ENCODE results near the gene RBBP8NL. TPM values are rescaled to one million over a fixed set of nuclear protein-coding genes. Genes with fewer than 3 reads are reported as not detected.
"Not testable (repeated sequence)": the region's sequence is repeated elsewhere in the genome, so short reads cannot be mapped to it uniquely, and the experiment has no call there.

The RBBP8NL gene
- total RNA-seq, 1 donor from 2014 or later = not detected

GRCh38 chr20:62387933-62388635 is 39.3 kb downstream of the RBBP8NL start:
- no peak for ATAC-seq
- intact Hi-C loops (cut with DNase I) = no loop called here

GRCh38 chr20:62387219-62387913 is 40.0 kb downstream of the RBBP8NL start:
- no peak for ATAC-seq
- DNase-seq (ENCODE audit: low spot score) = no peak
- intact Hi-C loops (cut with DNase I) = no loop called here

More at GRCh38 chr20:62387933-62388635, 39.3 kb downstream of the RBBP8NL start:
- DNase-seq (ENCODE audit: low spot score) = no peak

- intact Hi-C loops (cut with DNase I) = no loop called here
- peak; percentile 96 for ATAC-seq
- DNase-seq (ENCODE audit: low spot score) = peak; percentile 96
Measured at GRCh38 chr20:62386383-62387218, 40.7 kb downstream of the RBBP8NL start, which contains the start of gene RPS21. Gene RPS21, plus strand, starts transcription at chr20:62387103. Its CDS starts 236 bp downstream, at chr20:62387339.

- peak; percentile 82 for DNase-seq (ENCODE audit: low spot score)
- peak; percentile 80 for ATAC-seq
- intact Hi-C loops (cut with DNase I) = loop anchor here (5.0 kb wide), 1 partner anchor 80 kb away; the partner anchor contains the start of gene ADRM1
Measured at GRCh38 chr20:62382306-62383198, 44.8 kb downstream of the RBBP8NL start.

GRCh38 chr20:62381842-62382241 is 45.5 kb downstream of the RBBP8NL start:
- DNase-seq (ENCODE audit: low spot score) (no peak), ATAC-seq (no peak)
- intact Hi-C loops (cut with DNase I) = loop anchor here (5.0 kb wide), 1 partner anchor 80 kb away; the partner anchor contains the start of gene ADRM1

GRCh38 chr20:62381202-62381797 is 46.0 kb downstream of the RBBP8NL start:
- no peak for ATAC-seq
- intact Hi-C loops (cut with DNase I) = loop anchor here (5.0 kb wide), 1 partner anchor 79 kb away; the partner anchor contains the start of gene ADRM1
- no peak for DNase-seq (ENCODE audit: low spot score)

- ATAC-seq (no peak), DNase-seq (ENCODE audit: low spot score) (no peak)
- intact Hi-C loops (cut with DNase I) = no loop called here
Measured at GRCh38 chr20:62378215-62378614, 49.1 kb downstream of the RBBP8NL start.

GRCh38 chr20:62377615-62378178 is 49.6 kb downstream of the RBBP8NL start:
- no peak for DNase-seq (ENCODE audit: low spot score)
- no peak for ATAC-seq
- intact Hi-C loops (cut with DNase I) = no loop called here

GRCh38 chr20:62377064-62377461 is 50.3 kb downstream of the RBBP8NL start:
- ATAC-seq (no peak), DNase-seq (ENCODE audit: low spot score) (no peak)
- intact Hi-C loops (cut with DNase I) = no loop called here

- ATAC-seq = peak; percentile 51
- intact Hi-C loops (cut with DNase I) = no loop called here
- DNase-seq (ENCODE audit: low spot score) = no peak
Measured at GRCh38 chr20:62376112-62377063, 51.0 kb downstream of the RBBP8NL start.

- DNase-seq (ENCODE audit: low spot score) (no peak), ATAC-seq (no peak)
- intact Hi-C loops (cut with DNase I) = no loop called here
Measured at GRCh38 chr20:62374331-62375152, 52.8 kb downstream of the RBBP8NL start.

GRCh38 chr20:62373631-62374179 is 53.6 kb downstream of the RBBP8NL start:
- DNase-seq (ENCODE audit: low spot score); intact Hi-C loops (cut with DNase I); ATAC-seq: not testable (repeated sequence)

- ATAC-seq (no peak), DNase-seq (ENCODE audit: low spot score) (no peak)
- intact Hi-C loops (cut with DNase I) = no loop called here
Measured at GRCh38 chr20:62372042-62372993, 55.0 kb downstream of the RBBP8NL start.

- DNase-seq (ENCODE audit: low spot score) = no peak
Measured at GRCh38 chr20:62371588-62372041, 55.7 kb downstream of the RBBP8NL start.

More at GRCh38 chr20:62371588-62372041, 55.7 kb downstream of the RBBP8NL start:
- ATAC-seq = no peak
- intact Hi-C loops (cut with DNase I) = no loop called here

Measured in sciatic nerve (tissue), 2 donors.